HG03442 (cell line): ENCODE measurements around the gene ADGRE2.
"Not testable (repeated sequence)": the region's sequence is repeated elsewhere in the genome, so short reads cannot be mapped to it uniquely, and the experiment has no call there.

ENCODE experiments used
- ATAC-seq: cut with Tn5 transposase; IDR thresholded peaks from one replicate; pipeline ENCODE4 v1.9.1; 2021; ENCODE audit warnings: mild to moderate bottlenecking, moderate library complexity; ENCODE audit not compliant: unreplicated experiment

Gene ADGRE2

GRCh38 chr19:14780622-14781225 lies 2.4 kb upstream of the ADGRE2 start:
- ATAC-seq, result not testable (repeated sequence)

GRCh38 chr19:14779151-14779550 lies 791 bp upstream of the ADGRE2 start:
- ATAC-seq, result no peak

DNA sequence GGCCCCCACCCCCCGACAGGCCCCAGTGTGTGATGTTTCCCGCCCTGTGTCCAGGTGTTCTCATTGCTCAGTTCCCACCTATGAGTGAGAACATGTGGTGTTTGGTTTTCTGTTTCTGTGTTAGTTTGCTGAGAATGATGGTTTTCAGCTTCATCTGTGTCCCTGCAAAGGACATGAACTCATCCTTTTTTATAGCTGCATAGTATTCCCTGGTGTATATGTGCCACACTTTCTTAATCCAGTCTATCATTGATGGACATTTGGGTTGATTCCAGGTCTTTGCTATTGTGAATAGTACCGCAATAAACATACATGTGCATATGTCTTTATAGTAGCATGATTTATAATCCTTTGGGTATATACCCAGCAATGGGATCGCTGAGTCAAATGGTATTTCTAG lies 715 bp downstream of the ADGRE2 start:
- ATAC-seq, result not testable (repeated sequence)

- ATAC-seq, result no peak
Observed at GRCh38 chr19:14775869-14776586, 2.3 kb downstream of the ADGRE2 start.

- not testable (repeated sequence) for ATAC-seq
Observed at GRCh38 chr19:14775326-14775725, 3.0 kb downstream of the ADGRE2 start.

DNA sequence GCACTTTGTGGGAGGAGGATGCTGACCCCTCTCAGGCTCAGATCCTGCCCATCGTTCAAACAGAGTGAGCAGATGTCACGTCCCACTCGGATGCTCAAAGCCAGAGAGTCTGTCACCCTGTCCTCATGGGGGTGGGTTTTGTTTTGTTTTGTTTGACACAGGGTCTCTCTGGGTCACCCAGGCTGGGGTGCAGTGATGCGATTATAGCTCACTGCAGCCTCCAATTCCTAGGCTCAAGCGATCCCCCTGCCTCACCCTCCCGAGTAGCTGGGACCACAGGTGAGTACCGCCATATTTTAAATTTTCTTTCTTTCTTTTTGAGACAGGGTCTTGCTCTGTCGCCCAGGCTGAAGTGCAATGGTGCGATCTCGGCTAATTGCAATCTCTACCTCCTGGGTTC lies 4.0 kb downstream of the ADGRE2 start:
- no peak for ATAC-seq

DNA sequence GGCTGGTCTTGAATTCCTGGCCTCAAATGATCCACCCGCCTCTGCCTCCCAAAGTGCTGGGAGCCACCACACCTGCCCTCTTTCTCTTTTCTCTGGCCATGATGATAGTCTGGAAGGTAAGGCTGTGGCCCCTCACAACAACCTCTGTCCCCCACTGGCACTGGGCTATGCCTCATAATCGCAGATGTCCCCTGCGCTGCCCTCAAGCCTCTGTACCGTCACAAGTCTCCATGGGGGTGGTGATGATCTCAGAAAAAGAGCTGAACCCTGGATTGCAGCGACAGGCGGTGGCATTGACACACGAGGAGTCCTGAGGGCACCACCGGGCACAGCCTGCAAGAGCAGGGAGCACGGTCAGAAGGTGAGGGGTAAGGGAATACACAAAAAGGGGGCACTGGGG lies 4.6 kb downstream of the ADGRE2 start:
- not testable (repeated sequence) for ATAC-seq

DNA sequence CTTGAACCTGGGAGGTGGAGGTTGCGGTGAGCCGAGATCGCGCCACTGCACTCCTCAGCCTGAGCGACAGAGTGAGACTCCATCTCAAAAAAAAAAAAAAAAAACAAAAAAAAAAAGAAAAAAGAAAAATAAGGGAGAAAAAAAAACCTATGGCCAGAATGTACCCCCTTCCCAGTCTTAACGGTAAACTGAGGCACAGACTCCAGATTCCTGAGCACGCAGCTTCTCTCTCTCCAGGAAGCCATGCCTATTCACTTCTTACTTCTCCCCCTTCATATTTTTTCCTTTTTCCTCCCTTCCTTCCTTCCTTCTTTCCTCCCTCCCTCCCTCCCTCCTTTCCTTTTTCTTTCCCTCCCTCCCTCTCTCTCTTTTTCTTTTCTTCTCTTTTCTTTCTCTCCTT lies 5.4 kb downstream of the ADGRE2 start:
- ATAC-seq, result no peak

GRCh38 chr19:14772467-14772866 lies 5.9 kb downstream of the ADGRE2 start:
- no peak for ATAC-seq

- no peak for ATAC-seq
Observed at GRCh38 chr19:14770944-14771839, 7.2 kb downstream of the ADGRE2 start.

GRCh38 chr19:14770136-14770535 lies 8.2 kb downstream of the ADGRE2 start:
- ATAC-seq, result no peak

DNA sequence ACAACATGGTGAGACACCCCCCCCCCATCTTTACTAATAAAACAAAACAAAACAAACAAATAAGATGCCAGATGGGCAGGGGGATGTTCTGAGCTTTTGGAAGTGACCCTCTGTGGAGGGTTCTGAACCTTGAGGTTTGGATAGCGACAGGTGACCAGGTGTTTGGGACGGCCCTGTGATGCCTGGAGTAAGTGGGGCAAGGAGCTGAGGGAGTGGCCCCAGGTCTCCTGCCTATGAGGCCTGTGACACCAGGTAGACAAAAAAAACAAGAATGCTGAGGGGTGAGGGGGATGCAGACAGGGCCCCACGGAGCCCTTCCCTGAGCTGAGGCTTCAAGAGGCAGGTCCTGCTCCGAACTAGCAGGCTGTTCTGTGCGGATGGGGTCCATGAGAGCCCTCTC lies 9.2 kb downstream of the ADGRE2 start:
- ATAC-seq, result no peak

DNA sequence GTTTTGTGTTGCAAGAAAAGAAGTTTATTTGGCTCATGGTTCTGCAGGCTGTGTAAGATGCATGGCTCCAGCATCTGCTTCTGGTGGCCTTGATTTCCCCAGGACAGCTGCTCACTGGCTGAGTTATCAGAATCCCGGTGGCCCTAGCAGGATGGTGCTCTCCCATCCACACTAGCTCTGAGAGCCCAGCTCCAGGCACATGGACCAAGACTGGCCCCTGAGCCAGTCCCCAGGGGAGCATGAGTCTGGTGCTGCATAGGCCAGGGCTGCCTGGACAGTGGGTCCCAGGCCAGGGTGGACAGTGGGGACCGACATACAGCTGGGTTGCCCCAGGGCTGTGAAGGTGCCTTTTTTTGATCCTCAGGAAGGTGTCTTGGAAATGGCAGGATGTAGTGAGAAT lies 10.4 kb downstream of the ADGRE2 start:
- no peak for ATAC-seq

GRCh38 chr19:14767466-14767971 lies 10.8 kb downstream of the ADGRE2 start:
- ATAC-seq, result no peak

DNA sequence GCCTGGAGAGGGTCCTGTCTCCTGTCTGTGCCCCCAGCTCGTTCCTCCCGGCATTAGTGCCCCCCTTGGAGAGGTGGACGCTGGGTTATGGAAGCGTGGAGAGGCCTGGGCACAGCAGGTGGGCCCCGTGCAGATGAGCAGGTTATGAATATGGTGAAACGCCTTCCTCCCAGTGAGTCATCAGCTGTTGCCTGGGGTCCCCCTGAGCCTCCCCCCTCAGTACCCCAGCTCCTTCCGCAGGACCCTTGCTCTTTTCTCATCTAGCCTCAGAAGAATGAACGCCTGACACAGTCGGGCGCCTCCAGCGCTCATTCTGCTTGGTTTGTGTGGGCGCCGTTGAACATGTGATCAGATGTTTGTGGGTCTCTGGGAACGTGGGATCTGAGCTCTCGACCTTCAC lies 12.5 kb downstream of the ADGRE2 start:
- not testable (repeated sequence) for ATAC-seq

DNA sequence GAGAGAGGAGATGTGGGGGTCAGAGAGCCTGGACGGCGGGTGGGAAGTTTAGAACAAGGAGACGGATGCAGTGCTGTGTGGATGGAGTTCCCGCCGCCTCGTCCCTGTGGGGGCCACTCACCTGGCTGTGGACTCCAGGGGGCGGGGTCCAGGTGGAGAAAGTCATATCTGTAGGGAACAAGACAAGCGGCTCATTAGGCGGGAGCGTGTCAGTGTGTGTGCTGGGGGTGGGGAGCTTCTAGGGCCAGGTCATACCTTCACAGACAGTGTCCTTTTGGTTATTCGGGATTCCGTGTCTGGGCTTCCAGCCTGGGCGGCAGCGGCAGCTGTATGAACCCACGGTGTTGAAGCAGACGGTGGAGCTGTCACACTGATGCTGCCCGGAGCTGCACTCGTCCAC lies 13.0 kb downstream of the ADGRE2 start:
- ATAC-seq, result not testable (repeated sequence)

DNA sequence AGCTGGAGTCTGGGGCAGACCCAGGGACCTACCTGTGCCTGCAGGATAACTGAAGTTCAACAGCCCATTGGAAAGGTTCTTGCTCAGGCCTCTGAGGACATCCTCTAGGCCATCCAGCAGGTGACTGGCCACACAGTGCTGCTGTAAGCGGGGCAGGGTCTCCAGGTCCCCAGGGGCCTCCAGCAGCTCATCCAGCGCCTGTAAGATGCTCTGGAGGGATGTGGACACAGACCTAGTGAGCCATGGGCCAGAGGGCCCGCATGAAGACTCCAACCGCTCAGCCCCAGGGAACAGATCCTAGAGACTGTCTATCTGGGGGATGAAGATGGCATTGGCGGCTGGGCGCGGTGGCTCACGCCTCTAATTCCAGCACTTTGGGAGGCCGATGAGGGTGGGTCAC lies 14.0 kb downstream of the ADGRE2 start:
- no peak for ATAC-seq

DNA sequence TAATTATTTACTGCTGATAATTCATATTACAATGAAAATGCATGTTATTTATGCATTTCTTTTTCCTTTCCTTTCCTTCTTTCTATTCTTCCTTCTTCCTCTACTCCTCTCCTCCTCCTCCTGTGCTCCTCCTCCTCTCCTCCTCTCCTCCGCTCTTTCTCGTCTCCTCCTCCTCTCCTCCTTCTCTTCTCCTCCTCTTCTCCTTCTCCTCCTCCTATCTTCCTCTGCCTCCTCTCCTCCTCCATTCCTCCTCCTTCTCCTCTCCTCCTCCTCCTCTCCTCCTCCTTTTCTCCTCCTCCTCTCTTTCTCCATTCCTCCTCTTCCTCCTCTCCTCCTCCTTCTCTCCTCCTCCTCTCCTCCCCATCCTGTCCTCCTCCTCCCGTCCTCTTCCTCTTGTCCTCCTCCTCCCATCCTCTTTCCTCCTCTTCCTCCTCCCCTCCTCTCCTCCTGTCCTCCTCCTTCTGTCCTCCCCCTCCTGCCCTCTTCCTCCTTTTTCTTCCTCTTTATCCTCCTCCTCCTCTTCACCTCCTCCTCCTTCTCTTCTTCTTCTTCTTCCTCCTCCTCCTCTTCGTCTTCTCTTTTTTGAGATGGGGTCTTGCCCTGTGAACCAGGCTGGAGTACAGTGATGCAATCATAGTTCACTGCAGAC lies 14.7 kb downstream of the ADGRE2 start:
- ATAC-seq, result no peak

DNA sequence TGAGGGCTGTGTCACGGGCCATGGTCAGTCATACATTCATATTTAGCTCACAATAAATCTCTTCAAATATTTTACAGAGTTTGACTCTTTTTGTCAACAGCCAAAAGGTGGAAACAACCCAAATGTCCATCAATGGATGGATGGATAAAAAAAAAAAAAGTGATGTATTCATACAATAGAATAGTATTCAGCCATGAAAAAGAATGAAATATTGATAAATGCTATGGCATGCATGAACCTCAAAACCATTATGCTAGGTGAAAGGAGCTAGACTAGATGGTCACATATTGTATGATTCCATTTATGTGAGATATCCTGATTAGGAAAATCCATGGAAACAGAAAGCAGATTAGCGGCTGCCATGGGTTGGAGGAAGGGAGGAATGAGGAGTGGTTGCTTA lies 16.2 kb downstream of the ADGRE2 start:
- no peak for ATAC-seq

- ATAC-seq, result no peak
Observed at GRCh38 chr19:14761607-14762006, 16.8 kb downstream of the ADGRE2 start.

- ATAC-seq, result no peak
Observed at GRCh38 chr19:14758816-14759215, 19.5 kb downstream of the ADGRE2 start.
